ENCODE results near the gene VRK2.

VRK2 gene

DNA sequence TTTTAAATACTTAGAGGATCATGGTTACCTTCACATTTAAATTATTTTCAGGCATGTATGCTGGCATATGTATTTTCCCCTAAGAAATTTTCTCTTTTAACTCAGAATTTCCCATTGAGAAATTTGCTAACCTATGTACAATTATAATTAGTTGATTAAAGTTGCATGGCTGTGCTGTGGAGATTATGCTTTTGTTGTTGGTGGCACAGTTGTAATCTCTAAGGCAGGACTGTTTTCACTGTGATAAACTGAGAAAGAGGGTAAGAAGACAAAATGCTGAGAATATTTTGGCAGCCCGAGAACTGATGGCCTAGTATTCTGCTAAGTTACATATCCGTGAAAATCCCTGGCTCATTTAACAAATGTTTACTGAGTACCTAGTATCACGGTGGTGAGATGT, 1.4 kb downstream of the VRK2 start:
- no peak overlapping the region for H3K9ac ChIP-seq
- no peak overlapping the region for H2AFZ ChIP-seq
- TF ChIP-seq, protein P1, sequence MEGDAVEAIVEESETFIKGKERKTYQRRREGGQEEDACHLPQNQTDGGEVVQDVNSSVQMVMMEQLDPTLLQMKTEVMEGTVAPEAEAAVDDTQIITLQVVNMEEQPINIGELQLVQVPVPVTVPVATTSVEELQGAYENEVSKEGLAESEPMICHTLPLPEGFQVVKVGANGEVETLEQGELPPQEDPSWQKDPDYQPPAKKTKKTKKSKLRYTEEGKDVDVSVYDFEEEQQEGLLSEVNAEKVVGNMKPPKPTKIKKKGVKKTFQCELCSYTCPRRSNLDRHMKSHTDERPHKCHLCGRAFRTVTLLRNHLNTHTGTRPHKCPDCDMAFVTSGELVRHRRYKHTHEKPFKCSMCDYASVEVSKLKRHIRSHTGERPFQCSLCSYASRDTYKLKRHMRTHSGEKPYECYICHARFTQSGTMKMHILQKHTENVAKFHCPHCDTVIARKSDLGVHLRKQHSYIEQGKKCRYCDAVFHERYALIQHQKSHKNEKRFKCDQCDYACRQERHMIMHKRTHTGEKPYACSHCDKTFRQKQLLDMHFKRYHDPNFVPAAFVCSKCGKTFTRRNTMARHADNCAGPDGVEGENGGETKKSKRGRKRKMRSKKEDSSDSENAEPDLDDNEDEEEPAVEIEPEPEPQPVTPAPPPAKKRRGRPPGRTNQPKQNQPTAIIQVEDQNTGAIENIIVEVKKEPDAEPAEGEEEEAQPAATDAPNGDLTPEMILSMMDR (IDR thresholded peaks at IDR 0.05), result no peak
- no peak overlapping the region for H3K4me3 ChIP-seq (ENCODE audit: low read depth, low read length)
- H3K4me1 ChIP-seq, result peaks cover 7% of the 10 kb centered on the region
- no peak overlapping the region for H3K4me2 ChIP-seq (ENCODE audit: low read length)
- no peaks in the 10 kb centered on the region for H3K36me3 ChIP-seq (ENCODE audit: control insufficient read depth, insufficient read depth, low read length)
- H3K27me3 ChIP-seq (ENCODE audit: control insufficient read depth, insufficient read depth, low read length), result no peaks in the 10 kb centered on the region
- H3K27ac ChIP-seq, result no peak overlapping the region
- no peaks in the 10 kb centered on the region for H3K9me3 ChIP-seq (ENCODE audit: control insufficient read depth, low read length)
- no peaks in the 10 kb centered on the region for H3K79me2 ChIP-seq

DNA sequence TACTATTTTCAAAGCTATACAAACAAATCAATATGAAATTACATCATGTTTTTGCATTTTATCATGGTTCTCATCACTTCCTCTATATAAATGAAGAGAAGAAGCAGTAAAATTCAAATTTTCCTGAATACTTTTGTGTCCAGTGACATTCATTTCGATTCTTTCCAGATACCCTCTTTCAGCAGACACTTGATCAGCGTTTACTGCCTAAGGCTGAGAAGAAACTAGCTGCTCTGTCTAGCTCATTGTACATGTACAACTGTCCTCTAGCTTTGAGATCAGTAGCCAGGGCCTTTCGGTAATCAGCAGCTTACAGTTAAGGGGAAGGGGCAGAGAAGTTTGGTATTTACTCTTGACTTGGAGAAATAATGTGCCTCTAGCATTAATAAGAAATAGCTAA, 4.8 kb downstream of the VRK2 start:
- TF ChIP-seq, protein P1 (IDR thresholded peaks at IDR 0.05), result no peak
- no peak overlapping the region for H2AFZ ChIP-seq
- no peaks in the 10 kb centered on the region for H3K36me3 ChIP-seq (ENCODE audit: control insufficient read depth, insufficient read depth, low read length)
- H3K4me3 ChIP-seq (ENCODE audit: low read depth, low read length), result no peak overlapping the region
- H3K9me3 ChIP-seq (ENCODE audit: control insufficient read depth, low read length), result no peaks in the 10 kb centered on the region
- no peak overlapping the region for H3K4me2 ChIP-seq (ENCODE audit: low read length)
- H3K79me2 ChIP-seq, result no peaks in the 10 kb centered on the region
- no peaks in the 10 kb centered on the region for H3K27me3 ChIP-seq (ENCODE audit: control insufficient read depth, insufficient read depth, low read length)
- no peak overlapping the region for H3K9ac ChIP-seq
- no peaks in the 10 kb centered on the region for H3K4me1 ChIP-seq
- no peak overlapping the region for H3K27ac ChIP-seq

DNA sequence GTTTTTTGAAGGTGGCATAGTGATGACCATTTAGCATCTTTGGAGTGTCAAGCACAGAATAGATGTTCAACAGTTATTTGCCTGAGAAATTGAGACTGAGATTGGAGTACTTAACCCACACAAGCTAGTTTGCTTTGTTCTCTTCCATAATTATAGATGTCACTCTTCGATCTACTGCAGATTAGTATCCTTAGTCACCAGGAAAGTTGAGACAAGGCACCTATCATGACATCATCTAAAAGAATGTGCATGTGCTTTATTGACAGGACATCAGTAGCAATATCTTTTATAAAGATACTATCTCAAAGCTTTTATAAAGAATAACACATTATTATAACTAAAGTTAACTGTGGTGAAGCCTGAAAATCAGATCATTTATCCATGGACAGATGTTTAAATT, 6.4 kb downstream of the VRK2 start:
- no peaks in the 10 kb centered on the region for H3K9me3 ChIP-seq (ENCODE audit: control insufficient read depth, low read length)
- no peak overlapping the region for H3K4me2 ChIP-seq (ENCODE audit: low read length)
- H3K27me3 ChIP-seq (ENCODE audit: control insufficient read depth, insufficient read depth, low read length), result no peaks in the 10 kb centered on the region
- TF ChIP-seq, protein P1 (IDR thresholded peaks at IDR 0.05), result no peak
- H2AFZ ChIP-seq, result no peak overlapping the region
- H3K36me3 ChIP-seq (ENCODE audit: control insufficient read depth, insufficient read depth, low read length), result no peaks in the 10 kb centered on the region
- no peak overlapping the region for H3K27ac ChIP-seq
- H3K4me1 ChIP-seq, result no peaks in the 10 kb centered on the region
- no peak overlapping the region for H3K9ac ChIP-seq
- H3K4me3 ChIP-seq (ENCODE audit: low read depth, low read length), result no peak overlapping the region
- no peaks in the 10 kb centered on the region for H3K79me2 ChIP-seq

DNA sequence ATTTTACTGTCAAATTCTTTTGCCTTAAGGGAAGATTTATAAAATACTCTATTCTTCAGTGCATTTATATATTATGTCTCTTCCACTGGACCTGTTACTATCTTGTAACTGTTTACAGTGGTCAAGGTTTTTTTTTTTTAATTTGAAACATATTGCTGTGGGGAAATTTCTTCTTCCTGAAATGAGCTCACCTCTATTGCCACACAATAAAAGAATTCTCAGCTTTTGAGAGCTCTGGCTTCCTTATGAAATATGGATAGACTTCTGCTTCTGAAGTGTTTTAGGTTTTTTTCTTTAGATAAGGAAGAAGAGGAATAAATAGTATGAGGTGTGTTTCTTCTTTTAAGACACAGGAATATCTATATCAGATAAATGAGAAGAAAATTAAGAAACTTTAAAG, 7.7 kb downstream of the VRK2 start:
- Histone ChIP-seq H3K4me1 (no peaks in the 10 kb centered on the region), H3K9ac (no peak overlapping the region), H3K79me2 (no peaks in the 10 kb centered on the region), H3K4me3 (ENCODE audit: low read depth, low read length) (no peak overlapping the region), H2AFZ (no peak overlapping the region), H3K27ac (no peak overlapping the region), H3K27me3 (ENCODE audit: control insufficient read depth, insufficient read depth, low read length) (no peaks in the 10 kb centered on the region), H3K36me3 (ENCODE audit: control insufficient read depth, insufficient read depth, low read length) (no peaks in the 10 kb centered on the region), H3K9me3 (ENCODE audit: control insufficient read depth, low read length) (no peaks in the 10 kb centered on the region), H3K4me2 (ENCODE audit: low read length) (no peak overlapping the region)
- TF ChIP-seq, protein P1 (IDR thresholded peaks at IDR 0.05), result no peak

DNA sequence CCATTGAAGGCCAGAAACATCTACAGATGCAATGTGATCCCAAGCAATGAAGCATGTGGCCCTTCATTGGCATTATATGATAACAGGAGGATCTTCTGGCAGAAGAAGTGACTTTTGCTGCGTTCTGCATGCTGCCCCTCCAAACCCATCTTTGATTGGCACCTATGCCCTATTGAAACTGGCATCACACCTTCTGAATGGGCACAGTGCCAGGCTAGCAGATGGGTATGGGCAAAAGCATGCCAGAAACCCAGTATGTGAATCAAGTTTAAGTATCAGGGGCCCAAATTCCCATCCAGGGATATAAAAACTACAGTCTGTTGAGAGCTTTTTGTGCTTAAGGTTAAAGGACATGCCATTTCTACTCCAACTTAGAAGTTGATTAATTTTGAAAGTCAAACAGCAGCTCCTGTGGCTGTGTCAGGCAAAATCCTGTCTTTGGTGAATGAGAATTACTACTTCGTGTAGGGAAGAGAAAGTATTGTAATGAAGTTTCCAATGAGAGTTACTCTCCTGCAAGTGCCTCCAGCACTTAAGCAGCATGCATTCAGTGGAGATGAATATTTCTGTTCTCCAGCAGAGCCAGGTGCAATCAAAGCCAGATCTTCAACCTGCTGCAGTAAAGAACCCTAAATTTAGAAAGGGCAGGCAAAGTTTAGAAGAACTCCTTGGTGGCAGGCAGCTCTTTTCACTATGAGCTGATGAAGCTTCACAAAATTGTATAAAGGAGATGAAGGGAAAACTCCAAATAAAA, 8.6 kb downstream of the VRK2 start:
- H3K36me3 ChIP-seq (ENCODE audit: control insufficient read depth, insufficient read depth, low read length), result no peaks in the 10 kb centered on the region
- H3K79me2 ChIP-seq, result no peaks in the 10 kb centered on the region
- no peak overlapping the region for H2AFZ ChIP-seq
- no peak overlapping the region for H3K9ac ChIP-seq
- H3K4me1 ChIP-seq, result no peaks in the 10 kb centered on the region
- no peaks in the 10 kb centered on the region for H3K9me3 ChIP-seq (ENCODE audit: control insufficient read depth, low read length)
- no peak overlapping the region for H3K4me3 ChIP-seq (ENCODE audit: low read depth, low read length)
- TF ChIP-seq, protein P1 (IDR thresholded peaks at IDR 0.05), result no peak
- H3K27me3 ChIP-seq (ENCODE audit: control insufficient read depth, insufficient read depth, low read length), result no peaks in the 10 kb centered on the region
- H3K4me2 ChIP-seq (ENCODE audit: low read length), result no peak overlapping the region
- no peak overlapping the region for H3K27ac ChIP-seq

Measured in parathyroid adenoma (tissue), 2 donors.